HCT116 (cell line): Measurements from ENCODE around the gene ANO3.

Experiments used
- EZH2phosphoT487 ChIP-seq: fragments of 200-600 bp; IDR thresholded peaks from 2 replicates; pipeline ENCODE4 v1.6.1; 2018; ENCODE audit warnings: antibody characterized with exemption, borderline replicate concordance
- JUND ChIP-seq: IDR thresholded peaks from 2 replicates; pipeline ENCODE4 v1.6.1; 2012
- POLR2A ChIP-seq: IDR thresholded peaks from 2 replicates; pipeline ENCODE4 v1.7.0; 2011; ENCODE audit warnings: borderline replicate concordance; ENCODE audit not compliant: insufficient read depth, insufficient read length; ENCODE audit errors: extremely low read depth
- POLR2AphosphoS5 ChIP-seq: IDR thresholded peaks from 2 replicates; pipeline ENCODE4 v1.6.1; 2011; ENCODE audit warnings: mild to moderate bottlenecking, low read depth, low read length, moderate library complexity
- TF ChIP-seq, protein P1 (sequence below), 3 experiments: fragments of 200-600 bp in 1 of 3; sonication (generic) in 1 of 3; IDR thresholded peaks in 2 of 3; conservative IDR thresholded peaks in 1 of 3; 2 replicates each; pipeline ENCODE4 v1.5.1; 2012 to 2017; ENCODE audit warnings: low read depth in 2 of 3, low read length in 2 of 3, antibody characterized with exemption in 1 of 3, borderline replicate concordance in 1 of 3, control low read depth in 1 of 3, mild to moderate bottlenecking in 1 of 3, mixed read lengths in 1 of 3, mixed run types in 1 of 3, moderate library complexity in 1 of 3; ENCODE audit not compliant: insufficient read depth in 1 of 3

DNA sequence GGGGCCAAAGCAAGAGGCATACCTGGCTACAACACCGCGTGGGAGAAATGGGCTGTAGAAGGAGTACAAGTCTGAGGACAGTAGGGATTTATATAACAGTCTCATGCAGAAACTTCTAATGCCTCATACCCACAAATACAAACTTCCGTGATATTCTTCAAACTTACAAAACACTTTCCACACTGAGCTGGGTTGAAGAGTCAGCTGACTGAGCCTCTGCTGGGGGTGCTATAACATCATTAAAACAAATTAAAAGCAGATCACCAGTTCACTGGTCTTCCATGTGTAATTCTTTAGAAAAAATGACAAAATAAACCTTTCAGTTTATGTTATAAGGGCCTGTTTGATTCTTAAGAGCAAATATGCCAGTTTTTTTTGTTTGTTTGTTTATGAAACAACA is 148.1 kb downstream of the ANO3 start:
- TF ChIP-seq, protein P1, sequence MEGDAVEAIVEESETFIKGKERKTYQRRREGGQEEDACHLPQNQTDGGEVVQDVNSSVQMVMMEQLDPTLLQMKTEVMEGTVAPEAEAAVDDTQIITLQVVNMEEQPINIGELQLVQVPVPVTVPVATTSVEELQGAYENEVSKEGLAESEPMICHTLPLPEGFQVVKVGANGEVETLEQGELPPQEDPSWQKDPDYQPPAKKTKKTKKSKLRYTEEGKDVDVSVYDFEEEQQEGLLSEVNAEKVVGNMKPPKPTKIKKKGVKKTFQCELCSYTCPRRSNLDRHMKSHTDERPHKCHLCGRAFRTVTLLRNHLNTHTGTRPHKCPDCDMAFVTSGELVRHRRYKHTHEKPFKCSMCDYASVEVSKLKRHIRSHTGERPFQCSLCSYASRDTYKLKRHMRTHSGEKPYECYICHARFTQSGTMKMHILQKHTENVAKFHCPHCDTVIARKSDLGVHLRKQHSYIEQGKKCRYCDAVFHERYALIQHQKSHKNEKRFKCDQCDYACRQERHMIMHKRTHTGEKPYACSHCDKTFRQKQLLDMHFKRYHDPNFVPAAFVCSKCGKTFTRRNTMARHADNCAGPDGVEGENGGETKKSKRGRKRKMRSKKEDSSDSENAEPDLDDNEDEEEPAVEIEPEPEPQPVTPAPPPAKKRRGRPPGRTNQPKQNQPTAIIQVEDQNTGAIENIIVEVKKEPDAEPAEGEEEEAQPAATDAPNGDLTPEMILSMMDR (IDR thresholded peaks at IDR 0.05 in 2 of 3, conservative IDR thresholded peaks at IDR 0.05 in 1 of 3; ENCODE audit: borderline replicate concordance in 1 of 3, insufficient read depth in 1 of 3, low read depth in 2 of 3, low read length in 2 of 3) = no peak
- TF ChIP-seq POLR2AphosphoS5 (no peak), EZH2phosphoT487 (no peak), JUND (no peak), POLR2A (no peak)
